GM19193 (cell line): ENCODE results near the gene RPA1.

Source experiments
- POLR2A ChIP-seq: IDR thresholded peaks from 4 replicates; pipeline ENCODE4 v1.6.1; 2011; ENCODE audit not compliant: insufficient read depth, insufficient read length; ENCODE audit errors: extremely low read depth

Gene RPA1

GRCh38 chr17:1918346-1919162 lies 88.7 kb downstream of the RPA1 start:
- no peak for TF ChIP-seq POLR2A

- no peak for TF ChIP-seq POLR2A
Measured at GRCh38 chr17:1919201-1919600, 89.4 kb downstream of the RPA1 start.

- TF ChIP-seq POLR2A: no peak
Measured at GRCh38 chr17:1920948-1921351, 91.1 kb downstream of the RPA1 start.

GRCh38 chr17:1928976-1929375 lies 99.2 kb downstream of the RPA1 start:
- no peak for TF ChIP-seq POLR2A

GRCh38 chr17:1930337-1930645 lies 100.5 kb downstream of the RPA1 start:
- TF ChIP-seq POLR2A: no peak

DNA sequence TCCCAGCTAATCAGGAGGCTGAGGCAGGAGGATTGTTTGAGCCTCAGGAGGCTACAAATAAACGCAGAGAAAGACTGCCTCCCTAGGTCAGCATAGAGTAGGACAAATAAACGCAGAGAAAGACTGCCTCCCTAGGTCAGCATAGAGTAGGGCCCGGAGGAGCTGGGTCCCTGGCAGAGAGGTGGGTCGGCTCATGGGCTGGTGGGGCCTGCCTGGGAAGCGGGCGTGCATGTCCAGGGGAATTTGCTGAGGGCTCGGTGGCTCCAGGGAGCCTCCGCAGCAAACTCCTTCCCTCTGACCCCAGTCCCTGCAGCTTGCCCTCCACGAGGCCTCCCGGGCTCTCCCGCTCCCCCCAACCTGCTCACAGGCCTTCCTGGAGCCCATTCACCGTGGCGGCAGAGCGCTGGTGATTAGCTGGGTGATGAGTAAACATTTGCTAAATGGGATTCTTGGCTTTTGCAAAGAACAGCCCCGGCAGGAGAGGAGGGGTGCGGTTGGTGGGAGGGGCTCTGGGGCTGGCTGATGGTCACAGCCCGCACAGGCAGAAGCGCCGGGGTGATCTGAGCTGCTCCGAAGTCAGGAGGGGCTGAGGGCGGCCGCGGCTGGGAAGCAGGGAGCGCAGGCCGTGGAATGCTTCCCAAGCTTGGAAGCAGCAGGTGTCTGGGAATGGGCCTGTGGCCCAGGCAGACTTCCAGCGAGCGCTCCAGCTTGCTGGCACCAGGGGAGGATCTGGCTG lies 102.2 kb downstream of the RPA1 start:
- TF ChIP-seq POLR2A: no peak

- TF ChIP-seq POLR2A: no peak
Measured at GRCh38 chr17:1933875-1934715, 104.3 kb downstream of the RPA1 start.

- no peak for TF ChIP-seq POLR2A
Measured at GRCh38 chr17:1934901-1935300, 105.1 kb downstream of the RPA1 start.

DNA sequence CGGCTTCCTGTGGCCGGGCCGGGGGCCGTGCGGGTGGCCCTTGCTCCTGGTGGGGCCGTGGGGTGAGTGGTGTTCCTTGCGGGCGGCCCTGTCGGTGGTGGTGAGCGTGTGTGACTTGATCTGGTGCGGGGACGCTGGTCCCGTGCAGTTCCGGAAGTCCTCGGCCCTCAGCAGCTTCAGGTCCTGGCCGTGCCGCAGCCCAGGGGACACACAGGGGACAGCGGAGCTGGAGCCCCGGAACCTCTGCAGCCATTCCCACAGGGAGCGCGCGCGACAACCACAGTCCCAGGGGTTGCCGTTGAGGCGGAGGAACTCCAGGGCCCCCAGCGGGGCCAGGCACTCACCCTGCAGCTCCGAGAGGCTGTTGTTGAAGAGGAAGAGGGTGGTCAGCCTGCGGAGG lies 107.0 kb downstream of the RPA1 start:
- TF ChIP-seq POLR2A: no peak

DNA sequence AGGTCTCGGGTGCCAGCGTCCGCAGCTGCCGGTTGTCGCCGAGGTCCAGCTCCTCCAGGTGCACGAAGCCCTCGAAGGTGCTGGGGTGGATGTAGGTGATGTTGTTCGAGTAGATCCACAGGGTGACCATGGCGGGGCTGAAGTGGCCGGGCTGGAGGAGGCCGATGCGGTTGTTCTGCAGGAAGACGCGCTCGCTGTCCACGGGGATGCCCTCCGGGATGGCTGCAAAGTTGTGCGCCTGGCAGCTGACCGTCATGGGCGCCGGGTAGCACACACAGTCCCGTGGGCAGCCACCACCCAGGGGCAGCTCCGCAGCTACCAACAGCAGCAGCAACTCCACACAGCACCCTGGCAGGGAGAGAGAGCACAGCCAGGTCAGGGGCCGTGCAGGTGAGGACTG lies 107.7 kb downstream of the RPA1 start:
- TF ChIP-seq POLR2A: no peak

DNA sequence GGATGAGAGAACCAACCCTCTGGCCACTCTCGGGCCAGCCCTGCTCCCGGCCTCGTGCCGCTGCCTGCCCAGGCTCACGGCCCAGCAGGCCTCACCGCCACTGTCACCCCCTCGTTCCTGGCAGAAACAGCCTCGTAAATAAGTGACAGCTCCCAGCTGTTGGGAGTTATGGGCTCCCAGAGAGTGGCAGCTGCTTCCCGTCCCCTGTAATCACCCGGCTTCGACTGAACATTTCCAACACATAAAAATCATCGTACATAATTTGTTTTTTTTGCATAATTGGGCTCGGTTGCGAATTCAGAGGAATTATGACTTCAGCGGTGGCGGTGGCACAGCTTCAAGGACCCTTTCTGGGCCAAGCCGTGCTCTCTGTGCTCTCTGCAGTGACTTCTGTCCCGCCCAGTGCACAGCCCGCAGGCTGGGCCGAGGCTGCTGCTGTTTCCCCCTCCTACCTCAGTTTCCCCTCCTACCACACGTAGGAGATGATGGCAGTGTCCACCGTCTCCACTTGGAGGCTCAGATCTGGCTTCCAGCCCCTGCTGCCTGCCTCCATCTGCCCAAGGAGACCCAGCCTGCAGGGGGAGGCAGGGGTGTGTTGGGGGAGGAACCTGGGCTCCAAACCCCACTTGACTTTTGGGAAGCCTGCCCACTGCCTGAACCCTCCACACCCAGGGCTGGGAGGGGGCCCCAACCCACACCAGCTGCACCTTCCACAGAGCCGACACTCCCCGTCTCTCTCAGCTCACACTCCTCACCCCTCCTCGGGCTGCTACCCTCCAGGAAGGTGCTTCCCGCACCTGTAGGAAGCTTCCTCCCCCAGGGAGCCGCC lies 110.4 kb downstream of the RPA1 start:
- no peak for TF ChIP-seq POLR2A

GRCh38 chr17:1940810-1941185 lies 111.0 kb downstream of the RPA1 start:
- no peak for TF ChIP-seq POLR2A

GRCh38 chr17:1941272-1942065 lies 111.7 kb downstream of the RPA1 start:
- no peak for TF ChIP-seq POLR2A

DNA sequence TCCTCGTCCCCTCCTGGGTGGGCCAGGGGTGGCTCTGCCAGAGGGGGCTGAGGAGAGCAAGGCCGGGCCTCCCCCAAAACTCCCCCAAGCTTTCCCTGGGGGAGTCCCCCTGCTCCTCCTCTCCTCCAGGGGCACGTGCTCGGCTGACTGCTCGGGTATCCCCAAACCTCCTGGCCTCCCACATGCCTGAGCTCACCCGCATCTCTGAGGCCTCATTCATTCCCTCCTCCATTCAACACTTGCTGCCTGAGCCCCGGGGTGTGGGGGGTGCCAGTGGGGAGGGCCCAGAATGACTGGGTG lies 112.2 kb downstream of the RPA1 start:
- TF ChIP-seq POLR2A: no peak
